ENCODE data around the gene CEP131.

CEP131 gene

DNA sequence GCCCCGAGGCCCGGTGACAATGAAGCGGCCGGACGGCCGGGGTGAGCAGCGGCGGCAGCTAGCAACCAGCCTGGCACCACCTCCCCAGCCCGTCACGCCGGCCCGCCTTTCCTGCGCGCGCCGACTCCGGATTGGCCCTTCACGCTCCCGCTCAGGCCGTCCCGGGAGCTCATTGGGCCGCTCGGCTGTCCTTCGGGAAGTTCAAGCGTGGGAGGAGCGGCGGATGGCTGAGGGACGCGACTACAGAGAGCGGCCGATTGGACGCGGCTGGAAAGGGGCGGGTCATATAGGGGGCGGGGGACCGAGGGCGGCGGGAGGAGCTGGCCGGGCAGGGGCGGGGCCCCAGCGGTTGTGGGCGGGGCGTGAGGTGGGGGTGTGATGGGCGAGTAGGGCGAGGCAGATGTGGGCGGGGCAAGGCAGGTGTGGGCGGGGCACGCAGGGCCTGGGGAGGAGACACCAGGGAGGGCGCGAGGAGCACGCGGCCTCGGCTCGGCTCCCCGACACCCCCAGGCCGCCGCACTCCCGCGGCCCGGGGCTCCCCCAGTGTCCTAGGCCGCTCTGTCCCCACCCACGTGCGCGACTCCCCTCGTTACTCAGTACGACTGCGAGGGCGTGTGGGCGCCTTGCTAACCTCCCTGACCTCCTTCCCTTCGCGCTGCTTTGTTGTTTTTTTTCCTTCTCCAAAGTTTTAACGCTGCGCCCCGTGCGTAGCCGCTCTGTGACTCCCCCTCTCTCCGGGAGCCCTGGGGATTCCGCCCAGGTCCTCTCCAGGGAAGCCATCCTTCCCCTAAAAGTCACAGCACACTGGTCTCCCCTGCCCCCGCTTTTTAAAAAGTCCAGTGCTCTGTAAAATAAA, at the start of gene CEP131:
Gene CEP131, minus strand, starts transcription at position 60 of the 856 bp plus-strand sequence. CDS start 2,909 bp downstream, outside the sequence.
- no peaks in the 10 kb centered on the region for H3K36me3 ChIP-seq (ENCODE audit: low read length)
- peaks cover 3% of the 10 kb centered on the region; the same call in 1 of the 2 replicates for H3K79me2 ChIP-seq (ENCODE audit: insufficient read depth, low read length)
- no peaks in the 10 kb centered on the region for H3K9me3 ChIP-seq (ENCODE audit: insufficient read depth, low read length)
- peak within 1 kb of the TSS; percentile 81 for H3K4me3 ChIP-seq (ENCODE audit: insufficient read depth, low read length, poor library complexity, severe bottlenecking)
- TF ChIP-seq, protein P1, sequence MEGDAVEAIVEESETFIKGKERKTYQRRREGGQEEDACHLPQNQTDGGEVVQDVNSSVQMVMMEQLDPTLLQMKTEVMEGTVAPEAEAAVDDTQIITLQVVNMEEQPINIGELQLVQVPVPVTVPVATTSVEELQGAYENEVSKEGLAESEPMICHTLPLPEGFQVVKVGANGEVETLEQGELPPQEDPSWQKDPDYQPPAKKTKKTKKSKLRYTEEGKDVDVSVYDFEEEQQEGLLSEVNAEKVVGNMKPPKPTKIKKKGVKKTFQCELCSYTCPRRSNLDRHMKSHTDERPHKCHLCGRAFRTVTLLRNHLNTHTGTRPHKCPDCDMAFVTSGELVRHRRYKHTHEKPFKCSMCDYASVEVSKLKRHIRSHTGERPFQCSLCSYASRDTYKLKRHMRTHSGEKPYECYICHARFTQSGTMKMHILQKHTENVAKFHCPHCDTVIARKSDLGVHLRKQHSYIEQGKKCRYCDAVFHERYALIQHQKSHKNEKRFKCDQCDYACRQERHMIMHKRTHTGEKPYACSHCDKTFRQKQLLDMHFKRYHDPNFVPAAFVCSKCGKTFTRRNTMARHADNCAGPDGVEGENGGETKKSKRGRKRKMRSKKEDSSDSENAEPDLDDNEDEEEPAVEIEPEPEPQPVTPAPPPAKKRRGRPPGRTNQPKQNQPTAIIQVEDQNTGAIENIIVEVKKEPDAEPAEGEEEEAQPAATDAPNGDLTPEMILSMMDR (IDR thresholded peaks at IDR 0.05; ENCODE audit: insufficient read depth, low read length, poor library complexity, severe bottlenecking) = no peak
- TF ChIP-seq EZH2phosphoT487 (conservative IDR thresholded peaks at IDR 0.05; ENCODE audit: low read length) = no peak
- peak within 1 kb of the TSS; percentile 82 for H3K9ac ChIP-seq (ENCODE audit: low read length)
- peak within 1 kb of the TSS; percentile 98 for H2AFZ ChIP-seq (ENCODE audit: low read depth, low read length, severe bottlenecking)
- 0 out of 2 replicates have a peak, but pooled peaks cover 3% of the 10 kb centered on the region for H3F3A ChIP-seq (ENCODE audit: insufficient read depth)
- peak within 1 kb of the TSS; percentile 65 for H3K4me2 ChIP-seq (ENCODE audit: low read depth, low read length, poor library complexity, severe bottlenecking)
- no peaks in the 10 kb centered on the region for H4K20me1 ChIP-seq (ENCODE audit: low read depth, low read length)
- H3K27ac ChIP-seq (ENCODE audit: low read depth, low read length) = no peak within 1 kb of the TSS
- H3K27me3 ChIP-seq (ENCODE audit: low read length) = no peaks in the 10 kb centered on the region
- H3K9me2 ChIP-seq (replicated peaks; ENCODE audit: insufficient read depth, low read length) = no peaks in the 10 kb centered on the region

DNA sequence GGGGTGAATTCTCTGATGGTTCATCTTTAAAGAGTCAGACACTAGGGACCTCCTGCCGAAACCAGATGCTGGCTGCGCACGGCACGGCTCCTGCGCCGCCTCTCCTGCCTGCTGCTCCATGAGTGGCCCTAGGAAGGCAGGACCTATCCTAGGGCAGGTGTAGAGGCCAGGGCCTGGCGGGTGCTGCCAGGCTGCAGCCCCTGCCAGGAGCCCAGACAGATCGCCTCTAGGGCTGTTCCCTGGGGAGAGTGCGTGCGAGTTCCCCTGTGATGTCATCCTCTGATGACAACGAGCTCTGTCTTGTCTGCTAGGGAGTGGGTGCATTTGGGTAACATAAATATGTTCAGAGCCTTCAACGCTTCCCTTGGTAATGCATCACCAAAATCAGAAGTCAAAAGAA, 48.5 kb upstream of the CEP131 start:
- Histone ChIP-seq H3K9ac (ENCODE audit: low read length) (no peak overlapping the region), H2AFZ (ENCODE audit: low read depth, low read length, severe bottlenecking) (no peak overlapping the region), H3K79me2 (ENCODE audit: insufficient read depth, low read length) (no peaks in the 10 kb centered on the region), H3K4me2 (ENCODE audit: low read depth, low read length, poor library complexity, severe bottlenecking) (no peak overlapping the region), H4K20me1 (ENCODE audit: low read depth, low read length) (no peaks in the 10 kb centered on the region), H3K27ac (ENCODE audit: low read depth, low read length) (no peak overlapping the region), H3K27me3 (ENCODE audit: low read length) (no peaks in the 10 kb centered on the region), H3K36me3 (ENCODE audit: low read length) (no peaks in the 10 kb centered on the region), H3K4me3 (ENCODE audit: insufficient read depth, low read length, poor library complexity, severe bottlenecking) (no peak overlapping the region), H3K9me2 (replicated peaks; ENCODE audit: insufficient read depth, low read length) (no peaks in the 10 kb centered on the region), H3K9me3 (ENCODE audit: insufficient read depth, low read length) (no peaks in the 10 kb centered on the region), H3F3A (ENCODE audit: insufficient read depth) (no peaks in the 10 kb centered on the region)
- TF ChIP-seq, protein P1 (IDR thresholded peaks at IDR 0.05; ENCODE audit: insufficient read depth, low read length, poor library complexity, severe bottlenecking) = no peak
- TF ChIP-seq EZH2phosphoT487 (conservative IDR thresholded peaks at IDR 0.05; ENCODE audit: low read length) = no peak

DNA sequence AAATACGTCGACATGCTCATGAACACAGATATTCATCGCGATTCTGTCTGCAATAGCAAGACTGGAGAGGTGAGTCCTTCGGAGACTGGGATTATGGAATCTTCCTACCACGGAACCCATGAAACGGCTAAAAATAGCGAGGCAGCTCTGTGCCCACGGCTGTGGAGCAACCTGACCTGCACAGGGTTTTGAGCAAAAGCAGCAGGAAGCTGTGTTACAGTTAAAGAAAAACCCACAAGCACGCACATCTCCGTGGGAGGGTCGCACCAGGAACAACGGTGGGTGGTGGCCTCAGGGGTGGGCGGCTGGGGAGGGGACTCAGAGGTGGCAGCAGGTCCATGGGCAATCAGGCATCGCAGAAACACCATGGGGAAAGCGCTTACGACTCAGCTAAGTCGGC, 47.5 kb upstream of the CEP131 start:
- no peaks in the 10 kb centered on the region for H4K20me1 ChIP-seq (ENCODE audit: low read depth, low read length)
- H3K36me3 ChIP-seq (ENCODE audit: low read length) = no peaks in the 10 kb centered on the region
- H3F3A ChIP-seq (ENCODE audit: insufficient read depth) = no peaks in the 10 kb centered on the region
- H3K27ac ChIP-seq (ENCODE audit: low read depth, low read length) = no peak overlapping the region
- no peaks in the 10 kb centered on the region for H3K9me2 ChIP-seq (replicated peaks; ENCODE audit: insufficient read depth, low read length)
- H3K9me3 ChIP-seq (ENCODE audit: insufficient read depth, low read length) = no peaks in the 10 kb centered on the region
- H3K9ac ChIP-seq (ENCODE audit: low read length) = no peak overlapping the region
- no peaks in the 10 kb centered on the region for H3K27me3 ChIP-seq (ENCODE audit: low read length)
- TF ChIP-seq, protein P1 (IDR thresholded peaks at IDR 0.05; ENCODE audit: insufficient read depth, low read length, poor library complexity, severe bottlenecking) = no peak
- TF ChIP-seq EZH2phosphoT487 (conservative IDR thresholded peaks at IDR 0.05; ENCODE audit: low read length) = no peak
- no peak overlapping the region for H2AFZ ChIP-seq (ENCODE audit: low read depth, low read length, severe bottlenecking)
- no peaks in the 10 kb centered on the region for H3K79me2 ChIP-seq (ENCODE audit: insufficient read depth, low read length)
- H3K4me3 ChIP-seq (ENCODE audit: insufficient read depth, low read length, poor library complexity, severe bottlenecking) = no peak overlapping the region
- H3K4me2 ChIP-seq (ENCODE audit: low read depth, low read length, poor library complexity, severe bottlenecking) = no peak overlapping the region

Data from SU-DHL-6 (cell line).